Heart right ventricle (tissue), 16 donors: ENCODE results near the gene NTRK2. TPM values are rescaled to one million over a fixed set of nuclear protein-coding genes. Genes with fewer than 3 reads are reported as not detected.
A peak's percentile ranks its signal among the peaks of the same experiment; 100 is the strongest.

Experiments
- ATAC-seq, 8 donors: fragments of 200-7000 bp; cut with Tn5 transposase; one replicate each; pipeline ENCODE4 v1.9.1; 2020; ENCODE audit warnings: mild to moderate bottlenecking in 8 of 8, moderate library complexity in 8 of 8, moderate number of reproducible peaks in 1 of 8
- DNase-seq, 2 donors: peaks; one replicate each; pipeline ENCODE4 v3.0.0-alpha.2; 2020
- H3K27ac ChIP-seq, 10 donors: fragments of 200-600 bp; sonication (generic) in 2 of 10; one replicate each; pipeline versions ENCODE4 v1.5.0 to v1.8.0; 2020 to 2022; ENCODE audit warnings: mild to moderate bottlenecking in 3 of 10
- H3K27me3 ChIP-seq, 7 donors: fragments of 200-600 bp; one replicate each; pipeline ENCODE4 v1.8.0; 2021 to 2022; ENCODE audit warnings: mild to moderate bottlenecking in 2 of 7
- H3K36me3 ChIP-seq, 9 donors: fragments of 200-600 bp; sonication (generic) in 1 of 9; one replicate each; pipeline versions ENCODE4 v1.5.0 to v1.8.0; 2020 to 2022; ENCODE audit warnings: mild to moderate bottlenecking in 2 of 9
- H3K4me1 ChIP-seq, 9 donors: fragments of 200-600 bp; sonication (generic) in 1 of 9; one replicate each; pipeline versions ENCODE4 v1.5.0 to v1.8.0; 2020 to 2022; ENCODE audit warnings: mild to moderate bottlenecking in 4 of 9
- H3K4me3 ChIP-seq, 10 donors: fragments of 200-600 bp; sonication (generic) in 2 of 10; one replicate each; pipeline versions ENCODE4 v1.5.0 to v1.8.0; 2020 to 2022; ENCODE audit warnings: mild to moderate bottlenecking in 7 of 10, moderate library complexity in 2 of 10
- H3K9me3 ChIP-seq, 11 donors: fragments of 200-600 bp in 10 of 11; sonication (generic) in 2 of 11; one replicate each; pipeline versions ENCODE4 v1.5.0 to v1.8.0; 2013 to 2022; ENCODE audit warnings: mild to moderate bottlenecking in 2 of 11, control low read depth in 1 of 11, moderate library complexity in 1 of 11
- WGBS, 2 donors: extraction: QIAGEN DNeasy Blood & Tissue Kit; methylation state at CpG; one replicate each; pipeline ENCODE4 v1.1.7; 2013; ENCODE audit warnings: inconsistent platforms in 1 of 2; 5-methylcytosine and 5-hydroxymethylcytosine counted together
- intact Hi-C, 10 donors: fragments of 100-400 bp; cut with DNase I; formaldehyde crosslinking; loops; one replicate each; pipeline versions ENCODE4 v1.11.1 to v1.14.2; 2022
- polyA plus RNA-seq, 2 donors: library from polyadenylated mRNA; stranded (reverse); fragments of 200-250 nt; gene quantifications; one replicate each; pipeline ENCODE4 v1.2.3, GENCODE V29; 2013
- total RNA-seq, 10 donors: library from RNA; stranded (reverse); fragmentation: NEBNext Ultra II Directional in 3 of 10; extraction: Animal tissue kit (Norgen Biotek cat#: 25700) in 3 of 10; gene quantifications; one replicate each; pipeline versions ENCODE4 v1.2.1 to v1.2.4, GENCODE V29; 2021 to 2023
- TF ChIP-seq, protein P1 (sequence below), 9 donors: fragments of 200-600 bp; sonication (generic) in 2 of 9; IDR thresholded peaks; one replicate each; pipeline versions ENCODE4 v1.5.0 to v1.8.0; 2021 to 2022; ENCODE audit warnings: antibody characterized with exemption in 9 of 9, mild to moderate bottlenecking in 5 of 9, moderate library complexity in 1 of 9
- donor health status: Arrhythmogenic right ventricular cardiomyopathy.
- donor health status: ischemic (EF 13 %, LVEDD 7.1; RV severe dilation, severe dysfunction).
- donor health status: healthy with polysubstance abuse.
- donor health status: DM: no; HTN: yes; CAD: no.
- donor health status: DM: no; HTN: no; CAD: no.
- donor health status: ischemic (EF 25% LVEDD 6.9; RV normal size, moderate dysfunction).
- donor health status: ischemic (EF 25% LVEDD 5.7; RV mildly dilated, moderate dysfunction).
- donor health status: healthy.
- donor health status: DM: yes; HTN: yes; CAD: no.
- donor health status: Ischemic cardiomyopathy.
- donor health status: ischemic (EF 35%, LVEDD 5.7; RV mildly dilated, moderate dysfunction).
- donor health status: nonischemic (EF 11% LVEDD 7.7; RV severe dilation, severe dysfunction).
- donor health status: DM: yes; HTN: yes; CAD: no.
- donor health status: PGD.
- donor health status: ischemic (EF 29% LVEDD 5.4; RV normal size, mild dysfunction).
- donor health status: nonischemic (EF 23%, LVEDD 6.1; RV moderate dilation, normal function).

The NTRK2 gene
- total and polyA plus RNA-seq, 12 donors: 1.8 to 7.7 (median 3.0) TPM

DNA sequence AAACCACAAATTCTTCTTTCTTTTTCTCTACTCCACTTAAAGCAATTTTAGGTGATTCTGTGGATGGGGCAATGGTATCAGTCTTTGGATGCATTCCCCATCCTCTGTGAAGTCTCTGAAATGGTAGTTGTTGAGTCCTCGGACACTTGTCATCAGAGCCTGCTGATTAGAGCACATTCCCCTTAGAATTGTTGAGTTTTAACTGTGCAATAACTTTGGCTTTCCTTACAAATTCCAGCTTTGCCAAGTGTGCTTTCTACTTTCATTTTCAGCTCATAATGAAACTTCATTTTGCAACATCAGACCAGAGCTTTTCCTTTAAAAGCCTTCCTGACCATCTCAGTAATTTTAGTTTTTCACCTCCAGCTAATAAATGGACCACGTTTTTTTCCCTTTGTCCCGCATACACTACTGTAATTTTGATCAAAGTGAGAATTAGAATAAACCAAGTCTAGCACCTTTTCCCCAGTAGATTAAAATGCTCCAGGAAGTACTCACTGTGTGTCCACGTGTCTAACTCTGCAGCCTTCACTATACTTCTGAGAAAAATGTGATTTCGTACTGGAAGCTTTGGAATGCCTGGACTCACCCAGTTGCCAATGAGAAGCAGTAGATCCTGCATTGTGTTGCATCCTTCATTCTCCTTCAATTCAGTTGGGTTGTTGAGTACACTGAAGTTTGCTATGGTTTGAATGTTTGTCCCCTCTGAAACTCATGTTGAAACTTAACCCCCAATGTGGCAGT, 135.6 kb downstream of the NTRK2 start:
- peak in 2 of 8 donors; percentile 38 to 56 for ATAC-seq
- 52 to 65% methylated on average over 5 of the region's 5 CpGs for WGBS, 2 donors
- peak overlapping the region in 4 of 10 donors; percentile 16 to 32 (median 23) for H3K27ac ChIP-seq

DNA sequence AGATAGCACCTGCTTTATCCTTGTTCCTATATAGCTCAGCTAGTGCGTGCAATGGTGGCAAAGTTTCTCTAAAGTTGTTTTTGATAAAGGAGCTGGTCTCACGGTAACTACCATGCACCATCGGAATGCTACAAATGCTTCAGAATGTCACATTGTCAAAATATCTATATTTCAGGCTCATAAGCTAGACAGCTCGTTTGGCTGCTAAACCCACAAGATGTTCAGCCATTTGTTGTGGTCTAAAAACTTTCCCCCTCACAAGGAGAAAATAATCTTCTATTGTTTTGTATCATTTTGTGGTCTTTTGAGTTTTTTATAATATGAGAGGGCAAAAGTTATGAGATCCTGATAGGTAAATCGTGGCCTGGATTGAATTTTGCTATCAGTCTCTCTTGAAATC, 137.9 kb downstream of the NTRK2 start:
- Histone ChIP-seq H3K4me1 (peaks cover 0 to 4% (median 0%) of the 10 kb centered on the region in 9 donors), H3K27me3 (no peaks in the 10 kb centered on the region), H3K9me3 (no peaks in the 10 kb centered on the region), H3K4me3 (no peak overlapping the region), H3K36me3 (no peaks in the 10 kb centered on the region), H3K27ac (no peak overlapping the region)
- TF ChIP-seq, protein P1, sequence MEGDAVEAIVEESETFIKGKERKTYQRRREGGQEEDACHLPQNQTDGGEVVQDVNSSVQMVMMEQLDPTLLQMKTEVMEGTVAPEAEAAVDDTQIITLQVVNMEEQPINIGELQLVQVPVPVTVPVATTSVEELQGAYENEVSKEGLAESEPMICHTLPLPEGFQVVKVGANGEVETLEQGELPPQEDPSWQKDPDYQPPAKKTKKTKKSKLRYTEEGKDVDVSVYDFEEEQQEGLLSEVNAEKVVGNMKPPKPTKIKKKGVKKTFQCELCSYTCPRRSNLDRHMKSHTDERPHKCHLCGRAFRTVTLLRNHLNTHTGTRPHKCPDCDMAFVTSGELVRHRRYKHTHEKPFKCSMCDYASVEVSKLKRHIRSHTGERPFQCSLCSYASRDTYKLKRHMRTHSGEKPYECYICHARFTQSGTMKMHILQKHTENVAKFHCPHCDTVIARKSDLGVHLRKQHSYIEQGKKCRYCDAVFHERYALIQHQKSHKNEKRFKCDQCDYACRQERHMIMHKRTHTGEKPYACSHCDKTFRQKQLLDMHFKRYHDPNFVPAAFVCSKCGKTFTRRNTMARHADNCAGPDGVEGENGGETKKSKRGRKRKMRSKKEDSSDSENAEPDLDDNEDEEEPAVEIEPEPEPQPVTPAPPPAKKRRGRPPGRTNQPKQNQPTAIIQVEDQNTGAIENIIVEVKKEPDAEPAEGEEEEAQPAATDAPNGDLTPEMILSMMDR (IDR thresholded peaks at IDR 0.05): no peak
- intact Hi-C loops: loop anchor here in 1 of 10 donors (10.0 kb wide), 1 partner anchor 147 kb away; no protein-coding TSS in a partner anchor
- DNase-seq (no peak), ATAC-seq (no peak)
- WGBS, 2 donors: 92 to 95% methylated on average over 5 of the region's 5 CpGs

More for the DNA sequence above, 135.6 kb downstream of the NTRK2 start:
- H3K36me3 ChIP-seq: no peaks in the 10 kb centered on the region
- H3K4me1 ChIP-seq: peaks cover 0 to 4% (median 0%) of the 10 kb centered on the region in 9 donors
- H3K27me3 ChIP-seq: no peaks in the 10 kb centered on the region
- TF ChIP-seq, protein P1 (IDR thresholded peaks at IDR 0.05): no peak
- peak overlapping the region in 2 of 10 donors; percentile 11 to 22 for H3K4me3 ChIP-seq
- no peaks in the 10 kb centered on the region for H3K9me3 ChIP-seq
- intact Hi-C loops: loop anchor here in 1 of 10 donors (10.0 kb wide), 1 partner anchor 150 kb away; no protein-coding TSS in a partner anchor
- DNase-seq: no peak

- Histone ChIP-seq H3K27me3 (no peaks in the 10 kb centered on the region), H3K4me1 (peaks cover 0 to 4% (median 0%) of the 10 kb centered on the region in 9 donors), H3K4me3 (no peak overlapping the region), H3K27ac (no peak overlapping the region), H3K9me3 (no peaks in the 10 kb centered on the region), H3K36me3 (no peaks in the 10 kb centered on the region)
- DNase-seq (no peak), ATAC-seq (no peak)
- intact Hi-C loops: loop anchor here in 1 of 10 donors (10.0 kb wide), 1 partner anchor 147 kb away; no protein-coding TSS in a partner anchor
- WGBS, 2 donors: 77% methylated on average over 4 of the region's 4 CpGs
- TF ChIP-seq, protein P1 (IDR thresholded peaks at IDR 0.05): no peak
These were observed 138.4 kb downstream of the NTRK2 start for GRCh38 chr9:84807870-84808390.

- Histone ChIP-seq H3K4me1 (peaks cover 0 to 4% (median 0%) of the 10 kb centered on the region in 9 donors), H3K4me3 (no peak overlapping the region), H3K36me3 (no peaks in the 10 kb centered on the region), H3K27me3 (no peaks in the 10 kb centered on the region), H3K27ac (no peak overlapping the region), H3K9me3 (no peaks in the 10 kb centered on the region)
- intact Hi-C loops: loop anchor here in 1 of 10 donors (10.0 kb wide), 1 partner anchor 146 kb away; no protein-coding TSS in a partner anchor
- TF ChIP-seq, protein P1 (IDR thresholded peaks at IDR 0.05): no peak
- no peak for DNase-seq
- no peak for ATAC-seq
These were observed 138.9 kb downstream of the NTRK2 start for GRCh38 chr9:84808416-84808815.
